Osteoblast (primary cell): ENCODE measurements around the gene SULT1C3. TPM values are rescaled to one million over a fixed set of nuclear protein-coding genes. Genes with fewer than 3 reads are reported as not detected.
A peak's percentile ranks its signal among the peaks of the same experiment; 100 is the strongest.

Experiments used
- DNase-seq: peaks from one replicate; pipeline ENCODE4 v3.0.0; 2011; ENCODE audit warnings: low spot score, mixed read lengths; ENCODE audit not compliant: insufficient read length; ENCODE audit errors: missing footprints
- H2AFZ ChIP-seq: 2 replicates; pipeline ENCODE4 v1.6.0; 2011; ENCODE audit warnings: mild to moderate bottlenecking, low read length
- H3K27ac ChIP-seq: 2 replicates; pipeline ENCODE4 v1.5.1; 2011; ENCODE audit warnings: mild to moderate bottlenecking, low read depth, low read length, moderate library complexity
- H3K27me3 ChIP-seq: 2 replicates; pipeline ENCODE4 v1.6.0; 2012; ENCODE audit warnings: mild to moderate bottlenecking, control low read depth, inconsistent platforms, low read length, moderate library complexity; ENCODE audit not compliant: insufficient read depth
- H3K36me3 ChIP-seq: 2 replicates; pipeline ENCODE4 v1.5.1; 2011; ENCODE audit warnings: mild to moderate bottlenecking, low read length, control low read depth, moderate library complexity; ENCODE audit not compliant: insufficient read depth
- H3K4me1 ChIP-seq: 2 replicates; pipeline ENCODE4 v1.5.1; 2011; ENCODE audit warnings: mild to moderate bottlenecking, low read length, control low read depth, moderate library complexity; ENCODE audit not compliant: insufficient read depth
- H3K4me2 ChIP-seq: 2 replicates; pipeline ENCODE4 v1.6.0; 2011; ENCODE audit warnings: mild to moderate bottlenecking, low read length; ENCODE audit not compliant: insufficient read depth
- H3K4me3 ChIP-seq: fragments of 200-600 bp; sonication (generic); 3 replicates; pipeline ENCODE4 v1.5.1; 2012; ENCODE audit warnings: mild to moderate bottlenecking, low read length, inconsistent platforms; ENCODE audit not compliant: insufficient read depth
- H3K79me2 ChIP-seq: 2 replicates; pipeline ENCODE4 v1.6.0; 2012; ENCODE audit warnings: mild to moderate bottlenecking, low read length, control low read depth, inconsistent platforms; ENCODE audit not compliant: insufficient read depth
- H3K9me3 ChIP-seq: 2 replicates; pipeline ENCODE4 v1.5.1; 2011; ENCODE audit warnings: low read depth, low read length, control low read depth
- H4K20me1 ChIP-seq: 2 replicates; pipeline ENCODE4 v1.6.0; 2012; ENCODE audit warnings: mild to moderate bottlenecking, low read length, control low read depth; ENCODE audit not compliant: insufficient read depth
- CTCF ChIP-seq: IDR thresholded peaks from 2 replicates; pipeline ENCODE4 v1.5.1; 2011; ENCODE audit warnings: mild to moderate bottlenecking, low read depth, low read length, moderate library complexity; ENCODE audit errors: extremely low read depth
- total RNA-seq: library from RNA; depleted of rRNA; stranded (reverse); fragments of >200 nt; gene quantifications from 2 replicates; pipeline ENCODE4 v1.2.3, GENCODE V29; 2012

SULT1C3 gene
- total RNA-seq, 1 donor, result not detected

- peaks cover 6% of the 10 kb centered on the region for H3K9me3 ChIP-seq
- no peak overlapping the region for H3K4me3 ChIP-seq
- no peak overlapping the region for H3K4me2 ChIP-seq
- no peak for TF ChIP-seq CTCF
- peaks cover 3% of the 10 kb centered on the region for H3K4me1 ChIP-seq
- no peaks in the 10 kb centered on the region for H3K36me3 ChIP-seq
- no peak overlapping the region for H3K27ac ChIP-seq
- DNase-seq, result no peak
- H4K20me1 ChIP-seq, result no peaks in the 10 kb centered on the region
- no peak overlapping the region for H2AFZ ChIP-seq
- H3K27me3 ChIP-seq, result no peaks in the 10 kb centered on the region
- H3K79me2 ChIP-seq, result no peaks in the 10 kb centered on the region
Measured at GRCh38 chr2:108222261-108222660, 17.5 kb upstream of the SULT1C3 start.

DNA sequence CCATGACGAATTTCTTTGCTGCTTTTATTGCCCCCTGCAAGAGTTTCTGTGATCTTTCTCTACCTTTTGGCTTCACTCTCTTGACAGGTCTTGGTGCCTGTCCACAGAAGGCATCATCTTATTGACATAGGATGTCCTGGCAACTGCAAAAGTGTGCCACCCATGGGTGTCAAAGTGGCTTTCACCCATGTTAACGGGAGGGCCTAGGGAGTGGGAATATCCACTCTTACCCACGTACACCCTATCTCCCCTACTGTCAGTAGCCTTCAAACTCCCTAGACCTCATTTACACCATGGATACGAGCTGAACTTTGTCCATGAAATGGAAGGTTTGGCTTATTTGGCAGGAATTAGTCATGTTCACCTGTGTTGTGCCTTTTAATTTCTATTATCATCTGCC is 16.2 kb upstream of the SULT1C3 start:
- TF ChIP-seq CTCF, result no peak
- no peak for DNase-seq
- no peaks in the 10 kb centered on the region for H3K79me2 ChIP-seq
- no peaks in the 10 kb centered on the region for H3K36me3 ChIP-seq
- H3K27me3 ChIP-seq, result no peaks in the 10 kb centered on the region
- H3K4me1 ChIP-seq, result peaks cover 3% of the 10 kb centered on the region
- no peak overlapping the region for H3K4me2 ChIP-seq
- H3K9me3 ChIP-seq, result peaks cover 6% of the 10 kb centered on the region
- no peak overlapping the region for H3K4me3 ChIP-seq
- no peaks in the 10 kb centered on the region for H4K20me1 ChIP-seq
- no peak overlapping the region for H3K27ac ChIP-seq
- no peak overlapping the region for H2AFZ ChIP-seq

DNA sequence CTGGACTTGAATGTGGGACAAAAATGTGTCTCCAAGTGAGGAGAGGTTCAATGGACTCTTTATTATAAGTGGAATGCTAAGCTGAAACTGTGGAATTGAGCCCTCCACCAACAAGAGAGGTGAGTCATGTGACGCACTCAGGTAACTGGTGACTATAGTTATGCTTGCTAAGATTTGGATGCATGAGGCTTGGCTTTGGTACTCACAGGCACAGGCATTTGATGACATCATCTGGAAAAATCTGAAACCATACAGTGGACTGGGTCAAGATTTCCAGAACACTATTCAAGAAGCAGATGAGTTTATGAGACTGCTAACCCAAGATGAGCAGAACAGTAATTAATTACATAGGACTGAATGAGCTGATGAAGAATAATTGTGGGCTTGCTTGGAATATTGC is 15.7 kb upstream of the SULT1C3 start:
- no peak overlapping the region for H3K4me2 ChIP-seq
- H3K36me3 ChIP-seq, result no peaks in the 10 kb centered on the region
- no peaks in the 10 kb centered on the region for H3K79me2 ChIP-seq
- no peak for TF ChIP-seq CTCF
- H3K9me3 ChIP-seq, result peaks cover 6% of the 10 kb centered on the region
- no peaks in the 10 kb centered on the region for H4K20me1 ChIP-seq
- DNase-seq, result no peak
- no peaks in the 10 kb centered on the region for H3K27me3 ChIP-seq
- no peak overlapping the region for H3K27ac ChIP-seq
- H3K4me1 ChIP-seq, result peaks cover 3% of the 10 kb centered on the region
- no peak overlapping the region for H2AFZ ChIP-seq
- H3K4me3 ChIP-seq, result no peak overlapping the region

DNA sequence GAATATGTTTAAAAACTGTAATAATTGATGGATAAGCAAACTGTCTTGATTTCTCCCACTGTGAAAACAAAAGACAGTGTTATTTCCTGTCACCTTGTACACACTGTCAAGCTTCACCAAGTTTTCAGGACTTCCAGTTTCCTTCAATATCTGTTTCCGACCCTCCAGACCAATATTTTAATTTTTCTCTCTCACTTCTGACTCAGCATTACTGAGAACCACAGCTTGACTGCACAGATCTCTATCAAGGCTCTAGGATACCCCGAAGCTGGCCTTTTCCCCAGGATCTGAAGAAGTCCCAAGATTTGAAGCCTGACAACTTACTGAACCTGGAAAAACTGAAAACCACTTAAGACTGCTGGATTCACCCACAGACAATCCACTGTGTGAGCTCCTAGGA is 13.2 kb upstream of the SULT1C3 start:
- H3K4me3 ChIP-seq, result no peak overlapping the region
- no peaks in the 10 kb centered on the region for H3K4me1 ChIP-seq
- no peaks in the 10 kb centered on the region for H4K20me1 ChIP-seq
- no peaks in the 10 kb centered on the region for H3K27me3 ChIP-seq
- no peak overlapping the region for H3K4me2 ChIP-seq
- no peak overlapping the region for H2AFZ ChIP-seq
- H3K79me2 ChIP-seq, result no peaks in the 10 kb centered on the region
- no peak for TF ChIP-seq CTCF
- H3K9me3 ChIP-seq, result peaks cover 6% of the 10 kb centered on the region
- H3K36me3 ChIP-seq, result no peaks in the 10 kb centered on the region
- DNase-seq, result peak; percentile 27
- H3K27ac ChIP-seq, result no peak overlapping the region
